GM12801 (cell line): ENCODE data around the gene NUDT3.

Source experiments
- CTCF ChIP-seq: IDR thresholded peaks from one replicate; pipeline ENCODE4 v1.5.1; 2011; ENCODE audit warnings: control low read depth; ENCODE audit not compliant: insufficient read length; ENCODE audit errors: extremely low read depth

NUDT3 gene

GRCh38 chr6:34349211-34349610, 43.3 kb downstream of the NUDT3 start:
- no peak for TF ChIP-seq CTCF

DNA sequence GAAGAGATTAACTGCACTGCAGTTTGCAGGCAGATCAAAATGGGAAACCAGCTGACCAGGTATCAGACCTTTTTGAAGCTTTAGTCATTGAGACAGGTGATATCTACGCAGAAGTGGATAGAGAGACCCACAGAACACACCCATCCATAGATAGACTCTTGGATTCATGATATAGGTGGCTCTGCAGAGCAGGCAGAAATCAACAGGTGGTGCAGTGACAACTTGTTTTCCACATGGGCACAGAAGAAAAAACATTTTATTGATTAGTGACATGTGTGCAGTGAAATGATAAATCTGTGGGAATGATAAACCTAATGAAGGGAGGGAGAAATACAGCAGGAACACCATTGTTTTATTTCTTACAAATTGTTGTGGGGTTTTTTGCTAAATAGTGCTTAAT, 45.2 kb downstream of the NUDT3 start:
- TF ChIP-seq CTCF: no peak

- TF ChIP-seq CTCF: no peak
Measured at GRCh38 chr6:34346175-34347119, 46.0 kb downstream of the NUDT3 start.

- no peak for TF ChIP-seq CTCF
Measured at GRCh38 chr6:34343806-34344205, 48.7 kb downstream of the NUDT3 start.

GRCh38 chr6:34342247-34342646, 50.2 kb downstream of the NUDT3 start:
- no peak for TF ChIP-seq CTCF

- TF ChIP-seq CTCF: no peak
Measured at GRCh38 chr6:34341481-34341971, 50.9 kb downstream of the NUDT3 start.

DNA sequence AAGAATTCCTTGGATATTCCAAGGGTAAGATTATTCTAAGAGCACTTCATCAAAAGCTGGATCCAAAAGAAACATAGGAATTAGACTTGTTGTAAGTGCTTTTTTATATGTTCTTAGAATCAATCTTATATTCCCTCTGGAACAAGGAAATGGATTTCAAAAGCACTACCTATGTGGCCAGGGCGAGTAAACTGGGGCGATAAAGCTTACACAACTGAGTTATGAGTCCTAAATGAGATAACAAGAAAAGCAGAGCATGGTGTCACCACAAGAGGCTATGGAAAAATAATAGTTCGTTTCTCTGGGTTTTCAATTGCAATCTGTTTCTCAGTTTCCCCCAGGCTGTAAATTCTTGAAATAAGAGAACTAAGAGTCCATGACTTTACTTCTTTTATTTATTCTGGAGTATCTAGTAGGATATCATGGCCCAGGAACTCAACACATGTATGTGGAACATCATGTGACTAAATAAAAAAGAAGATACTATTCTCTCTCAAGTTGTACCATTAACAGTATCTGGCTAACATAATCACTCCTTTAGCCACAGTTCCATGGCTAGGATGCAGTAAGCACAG, 51.5 kb downstream of the NUDT3 start:
- TF ChIP-seq CTCF: no peak
